CD8-positive, alpha-beta memory T cell (primary cell): ENCODE measurements around the gene RPL7A. TPM values are rescaled to one million over a fixed set of nuclear protein-coding genes. Genes with fewer than 3 reads are reported as not detected.

Source experiments
- CTCF ChIA-PET: fragments of 350-600 bp; sonication (Branson Sonifier 250); formaldehyde crosslinking; loops from one replicate; lab custom pipeline; 2021; ENCODE audit warnings: antibody characterized with exemption; lab: Charles Lee
- POLR2A ChIA-PET: fragments of 350-600 bp; sonication (Branson Sonifier 250); formaldehyde crosslinking; loops from one replicate; lab custom pipeline; 2021; ENCODE audit warnings: antibody characterized with exemption; lab: Charles Lee
- DNase-seq, 5 donors: peaks; one replicate each; pipeline versions ENCODE4 v3.0.0 to v3.0.0-alpha.2; 2020 to 2022; ENCODE audit warnings: mixed read lengths in 1 of 5
- H3K27ac ChIP-seq: one replicate; pipeline ENCODE4 v1.7.0; 2013; ENCODE audit warnings: low read depth, mild to moderate bottlenecking, low read length, moderate library complexity
- H3K27me3 ChIP-seq: 2 replicates; pipeline ENCODE4 v1.7.0; 2013; ENCODE audit warnings: low read length, mild to moderate bottlenecking; ENCODE audit not compliant: insufficient read depth, poor library complexity, severe bottlenecking
- H3K36me3 ChIP-seq: 2 replicates; pipeline ENCODE4 v1.7.0; 2013; ENCODE audit warnings: mild to moderate bottlenecking, low read length, moderate library complexity; ENCODE audit not compliant: insufficient read depth
- H3K4me1 ChIP-seq: 2 replicates; pipeline ENCODE4 v1.7.0; 2013; ENCODE audit warnings: mild to moderate bottlenecking, low read length, moderate library complexity; ENCODE audit not compliant: insufficient read depth
- H3K4me3 ChIP-seq: 2 replicates; pipeline ENCODE4 v1.7.0; 2013; ENCODE audit warnings: mild to moderate bottlenecking, low read length
- H3K9me3 ChIP-seq: 2 replicates; pipeline ENCODE4 v1.7.0; 2013; ENCODE audit warnings: mild to moderate bottlenecking, low read length
- H3K27ac Mint-ChIP-seq, 8 donors: one replicate each; pipeline ENCODE4 v1.8.0; 2020 to 2021; ENCODE audit warnings: mixed read lengths in 8 of 8, mild to moderate bottlenecking in 6 of 8, inconsistent platforms in 3 of 8, moderate library complexity in 3 of 8
- H3K27me3 Mint-ChIP-seq, 2 donors: one replicate each; pipeline ENCODE4 v1.8.0; 2020 to 2021; ENCODE audit warnings: mixed read lengths in 2 of 2, mild to moderate bottlenecking in 1 of 2, moderate library complexity in 1 of 2
- H3K36me3 Mint-ChIP-seq, 3 donors: one replicate each; pipeline ENCODE4 v1.8.0; 2020 to 2021; ENCODE audit warnings: mixed read lengths in 3 of 3, inconsistent platforms in 1 of 3, mild to moderate bottlenecking in 1 of 3
- H3K4me1 Mint-ChIP-seq, 3 donors: one replicate each; pipeline ENCODE4 v1.8.0; 2020 to 2021; ENCODE audit warnings: mixed read lengths in 3 of 3, inconsistent platforms in 1 of 3, mild to moderate bottlenecking in 1 of 3
- H3K4me3 Mint-ChIP-seq, 7 donors: one replicate each; pipeline ENCODE4 v1.8.0; 2020 to 2021; ENCODE audit warnings: mixed read lengths in 7 of 7, mild to moderate bottlenecking in 6 of 7, moderate library complexity in 4 of 7, inconsistent platforms in 2 of 7
- H3K9me3 Mint-ChIP-seq, 5 donors: one replicate each; pipeline ENCODE4 v1.8.0; 2020 to 2022; ENCODE audit warnings: mixed read lengths in 5 of 5, mild to moderate bottlenecking in 3 of 5, moderate library complexity in 2 of 5, inconsistent platforms in 1 of 5
- polyA plus RNA-seq: library from polyadenylated mRNA; unstranded; fragments of 300-500 nt; fragmentation: Illumina TruSeq; gene quantifications from one replicate; pipeline ENCODE4 v1.2.3, GENCODE V29; 2021
- total RNA-seq, 2 experiments: library from RNA; stranded (reverse); gene quantifications; one replicate each; pipeline ENCODE4 v1.2.3, GENCODE V29; 2021

RPL7A gene
- total and polyA plus RNA-seq, 3 experiments from 2014 or later: 1,038 to 3,155 (median 3,139) TPM

DNA sequence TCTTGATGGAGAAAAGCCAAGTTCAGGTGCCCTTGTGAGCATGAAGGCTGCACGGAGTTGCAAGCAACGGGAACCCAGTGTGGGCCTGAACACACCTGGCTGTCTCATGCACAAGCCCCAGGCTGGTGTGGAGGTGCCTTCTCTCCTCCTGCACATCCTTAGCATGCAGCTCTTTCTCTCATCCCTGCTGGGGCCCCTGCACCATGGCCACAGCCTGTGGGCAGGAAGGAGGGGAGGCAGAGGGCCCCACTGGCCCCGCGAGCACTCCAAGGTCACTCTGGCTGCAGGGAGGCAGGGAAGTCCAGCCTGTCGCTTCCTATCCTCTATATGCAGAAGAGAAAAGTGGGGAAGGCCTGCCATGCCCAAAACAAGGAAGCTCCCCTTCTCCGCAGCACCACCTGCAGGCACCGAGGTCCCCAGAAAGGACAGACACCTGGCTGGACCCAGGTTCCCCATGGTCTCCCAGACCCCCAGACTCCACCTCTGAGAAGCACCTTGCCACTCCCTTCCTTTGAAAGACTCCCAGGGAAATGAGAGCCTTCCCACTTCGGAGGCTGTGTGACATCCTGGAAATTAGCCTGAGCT lies 46.8 kb downstream of the RPL7A start:
- Mint-ChIP-seq H3K4me3 (no peak overlapping the region), H3K27me3 (peaks cover 2 to 6% of the 10 kb centered on the region in 2 donors), H3K4me1 (no peaks in the 10 kb centered on the region), H3K9me3 (no peaks in the 10 kb centered on the region), H3K36me3 (no peaks in the 10 kb centered on the region), H3K27ac (no peak overlapping the region)
- POLR2A ChIA-PET: no interaction called here
- no peaks in the 10 kb centered on the region for H3K9me3 ChIP-seq
- no peak overlapping the region for H3K4me3 ChIP-seq
- no peak for DNase-seq
- H3K36me3 ChIP-seq: no peaks in the 10 kb centered on the region
- H3K4me1 ChIP-seq: no peaks in the 10 kb centered on the region
- peaks cover 3% of the 10 kb centered on the region for H3K27me3 ChIP-seq
- CTCF ChIA-PET: no interaction called here
- H3K27ac ChIP-seq: no peak overlapping the region

DNA sequence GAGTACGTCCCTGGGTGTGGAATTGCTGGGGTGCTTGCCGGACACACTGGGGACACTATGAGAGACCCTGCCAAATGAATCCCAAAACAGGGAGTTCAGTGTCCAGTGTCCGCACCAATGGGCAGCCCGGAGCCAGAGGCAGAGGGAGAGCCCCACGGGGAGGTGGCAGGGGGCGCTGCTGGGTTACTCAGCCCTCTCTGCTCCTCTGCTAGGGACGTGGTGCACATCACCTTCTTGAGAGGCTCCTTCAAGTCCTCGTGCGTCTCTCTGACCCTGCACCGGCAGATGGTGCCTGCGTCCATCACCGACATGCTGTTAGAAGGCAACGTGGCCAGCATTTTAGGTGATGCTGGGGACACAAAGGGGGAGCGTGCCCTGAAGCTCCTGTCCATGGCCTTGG lies 48.9 kb downstream of the RPL7A start:
- H3K36me3 ChIP-seq: no peaks in the 10 kb centered on the region
- H3K9me3 ChIP-seq: no peaks in the 10 kb centered on the region
- no peaks in the 10 kb centered on the region for H3K4me1 ChIP-seq
- H3K27me3 ChIP-seq: no peaks in the 10 kb centered on the region
- Mint-ChIP-seq H3K36me3 (no peaks in the 10 kb centered on the region), H3K27me3 (no peaks in the 10 kb centered on the region), H3K27ac (no peak overlapping the region), H3K9me3 (no peaks in the 10 kb centered on the region), H3K4me1 (no peaks in the 10 kb centered on the region), H3K4me3 (peak overlapping the region in 1 of 7 donors; percentile 48)
- POLR2A ChIA-PET: no interaction called here
- no peak for DNase-seq
- no peak overlapping the region for H3K4me3 ChIP-seq
- H3K27ac ChIP-seq: no peak overlapping the region
- CTCF ChIA-PET: interaction anchor here (1.5 kb wide), 1 partner anchor 15 kb away, joined by 3 read pairs; no protein-coding TSS in a partner anchor

DNA sequence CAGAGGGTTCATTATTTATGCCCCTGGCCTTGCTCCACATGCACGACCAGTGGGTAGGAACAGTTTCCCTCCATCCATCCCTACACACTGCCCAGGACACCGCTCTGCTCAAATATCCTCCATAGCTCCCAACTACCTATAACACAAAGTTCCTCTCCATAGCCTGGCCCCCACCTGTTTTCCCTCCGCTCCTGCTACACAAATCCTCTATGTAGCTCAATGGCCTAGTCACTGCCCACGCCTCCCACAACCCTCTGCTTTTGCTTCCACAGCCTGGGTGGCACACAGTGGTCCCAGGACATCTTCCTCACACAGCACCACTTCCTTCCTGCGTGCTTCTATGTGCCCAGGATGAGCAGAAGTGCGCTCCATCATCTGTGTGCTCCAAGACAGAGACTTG lies 49.4 kb downstream of the RPL7A start:
- peak overlapping the region in 1 of 8 donors; percentile 11 for H3K27ac Mint-ChIP-seq
- no peaks in the 10 kb centered on the region for H3K27me3 Mint-ChIP-seq
- Histone ChIP-seq H3K4me1 (no peaks in the 10 kb centered on the region), H3K9me3 (no peaks in the 10 kb centered on the region), H3K27ac (no peak overlapping the region), H3K27me3 (no peaks in the 10 kb centered on the region), H3K4me3 (no peak overlapping the region), H3K36me3 (no peaks in the 10 kb centered on the region)
- POLR2A ChIA-PET: no interaction called here
- DNase-seq: no peak
- no peaks in the 10 kb centered on the region for H3K9me3 Mint-ChIP-seq
- H3K4me1 Mint-ChIP-seq: no peaks in the 10 kb centered on the region
- CTCF ChIA-PET: interaction anchor here (1.5 kb wide), 1 partner anchor 15 kb away, joined by 3 read pairs; no protein-coding TSS in a partner anchor
- no peaks in the 10 kb centered on the region for H3K36me3 Mint-ChIP-seq
- no peak overlapping the region for H3K4me3 Mint-ChIP-seq

DNA sequence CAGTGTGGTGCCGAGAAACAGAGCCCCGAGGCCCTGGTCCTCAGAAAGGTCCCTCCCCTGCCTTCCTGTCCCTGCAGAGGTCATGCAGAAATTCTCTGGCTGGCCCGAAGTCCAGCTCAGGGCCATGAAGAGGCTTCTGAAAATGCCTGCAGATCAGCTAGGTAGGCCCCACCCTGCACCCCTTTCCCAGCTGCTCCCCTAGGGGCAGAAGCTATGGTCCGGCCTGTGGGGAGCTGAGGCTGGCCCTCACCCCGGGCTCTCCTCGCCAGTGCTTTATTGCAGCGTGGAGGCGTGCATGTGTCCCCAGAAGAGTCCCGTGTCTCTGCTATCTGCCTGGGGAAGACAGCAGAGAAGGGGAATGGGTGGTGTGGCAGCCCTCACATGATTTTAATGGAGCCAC lies 49.9 kb downstream of the RPL7A start:
- H3K9me3 ChIP-seq: no peaks in the 10 kb centered on the region
- no peak overlapping the region for H3K27ac ChIP-seq
- H3K27me3 ChIP-seq: no peaks in the 10 kb centered on the region
- no peaks in the 10 kb centered on the region for H3K9me3 Mint-ChIP-seq
- no peaks in the 10 kb centered on the region for H3K4me1 Mint-ChIP-seq
- POLR2A ChIA-PET: no interaction called here
- CTCF ChIA-PET: interaction anchor here (1.3 kb wide), 1 partner anchor 10 kb away, joined by 3 read pairs; no protein-coding TSS in a partner anchor
- H3K27ac Mint-ChIP-seq: no peak overlapping the region
- no peaks in the 10 kb centered on the region for H3K27me3 Mint-ChIP-seq
- H3K4me1 ChIP-seq: no peaks in the 10 kb centered on the region
- DNase-seq: no peak
- no peak overlapping the region for H3K4me3 ChIP-seq
- no peaks in the 10 kb centered on the region for H3K36me3 Mint-ChIP-seq
- H3K36me3 ChIP-seq: no peaks in the 10 kb centered on the region
- H3K4me3 Mint-ChIP-seq: no peak overlapping the region

DNA sequence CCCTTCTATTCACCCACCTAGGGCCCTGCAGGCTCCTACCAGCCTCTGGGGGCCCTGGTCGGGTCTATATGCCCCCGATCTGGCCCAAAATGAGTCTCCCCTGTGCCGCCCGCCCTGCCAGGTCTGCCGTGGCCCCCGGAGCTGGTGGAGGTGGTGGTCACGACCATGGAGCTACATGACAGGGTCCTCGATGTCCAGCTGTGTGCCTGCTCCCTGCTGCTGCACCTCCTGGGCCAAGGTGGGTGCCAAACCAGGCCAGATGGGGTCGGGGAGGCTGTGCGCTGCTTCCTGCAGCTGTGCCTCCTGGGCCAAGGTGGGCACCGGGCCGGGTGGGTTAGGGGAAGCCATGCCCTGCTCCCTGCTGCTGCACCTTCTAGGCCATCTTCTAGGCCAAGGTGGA lies 52.3 kb downstream of the RPL7A start:
- H3K9me3 ChIP-seq: no peaks in the 10 kb centered on the region
- Mint-ChIP-seq H3K27me3 (no peaks in the 10 kb centered on the region), H3K4me3 (no peak overlapping the region), H3K9me3 (no peaks in the 10 kb centered on the region), H3K4me1 (peaks cover 0 to 1% (median 0%) of the 10 kb centered on the region in 3 donors), H3K36me3 (peaks cover 0 to 13% (median under 1%) of the 10 kb centered on the region in 3 donors), H3K27ac (no peak overlapping the region)
- DNase-seq: no peak
- H3K4me3 ChIP-seq: no peak overlapping the region
- H3K27ac ChIP-seq: no peak overlapping the region
- H3K36me3 ChIP-seq: no peaks in the 10 kb centered on the region
- H3K27me3 ChIP-seq: no peaks in the 10 kb centered on the region
- no peaks in the 10 kb centered on the region for H3K4me1 ChIP-seq
- ChIA-PET CTCF (no interaction called here), POLR2A (interaction anchor here (0.6 kb wide), 1 partner anchor 50 kb away, joined by 3 read pairs; no protein-coding TSS in a partner anchor)

Other genes starting within 250 kb of the RPL7A start
- gene RALGDS, start 227.0 kb upstream of the RPL7A start, total RNA-seq: 10 to 100 TPM; 59.1 to 67.8 TPM
- 78.0 TPM for gene RALGDS, start 227.0 kb upstream of the RPL7A start, polyA plus RNA-seq
- 1 to 10 TPM; 1.8 to 2.6 TPM for gene GBGT1, start 184.3 kb upstream of the RPL7A start, total RNA-seq
- not detected for gene GBGT1, start 184.3 kb upstream of the RPL7A start, polyA plus RNA-seq
- gene OBP2B, start 139.0 kb upstream of the RPL7A start, total RNA-seq: not detected
- gene OBP2B, start 139.0 kb upstream of the RPL7A start, polyA plus RNA-seq: not detected
- gene ABO, start 73.0 kb upstream of the RPL7A start, total RNA-seq: not detected
- not detected for gene ABO, start 73.0 kb upstream of the RPL7A start, polyA plus RNA-seq
- gene SURF6, start 12.0 kb upstream of the RPL7A start, total RNA-seq: 10 to 100 TPM; 30.9 to 32.0 TPM
- gene SURF6, start 12.0 kb upstream of the RPL7A start, polyA plus RNA-seq: 15.1 TPM
- 10 to 100 TPM; 43.3 to 46.3 TPM for gene MED22, start 87 bp upstream of the RPL7A start, total RNA-seq
- gene MED22, start 87 bp upstream of the RPL7A start, polyA plus RNA-seq: 19.0 TPM
- 10 to 100 TPM; 35.9 to 37.8 TPM for gene SURF1, start 8.3 kb downstream of the RPL7A start, total RNA-seq
- gene SURF1, start 8.3 kb downstream of the RPL7A start, polyA plus RNA-seq: 110 TPM
- 10 to 100 TPM; 34.9 to 35.2 TPM for gene SURF2, start 8.3 kb downstream of the RPL7A start, total RNA-seq
- 46.6 TPM for gene SURF2, start 8.3 kb downstream of the RPL7A start, polyA plus RNA-seq
- gene SURF4, start 27.8 kb downstream of the RPL7A start, total RNA-seq: 100 to 1,000 TPM; 239 to 250 TPM
- gene SURF4, start 27.8 kb downstream of the RPL7A start, polyA plus RNA-seq: 202 TPM
- gene STKLD1, start 28.1 kb downstream of the RPL7A start, total RNA-seq: under 1 TPM; 0.24 to 0.91 TPM
- gene STKLD1, start 28.1 kb downstream of the RPL7A start, polyA plus RNA-seq: 0.75 TPM
- 10 to 100 TPM; 52.4 to 56.4 TPM for gene REXO4, start 69.8 kb downstream of the RPL7A start, total RNA-seq
- gene REXO4, start 69.8 kb downstream of the RPL7A start, polyA plus RNA-seq: 25.8 TPM
- gene ADAMTS13, start 74.1 kb downstream of the RPL7A start, total RNA-seq: 1 to 10 TPM; 1.0 to 1.1 TPM
- gene ADAMTS13, start 74.1 kb downstream of the RPL7A start, polyA plus RNA-seq: 0.32 TPM
- 1 to 10 TPM; 1.3 to 2.5 TPM for gene CACFD1, start 111.8 kb downstream of the RPL7A start, total RNA-seq
- 2.6 TPM for gene CACFD1, start 111.8 kb downstream of the RPL7A start, polyA plus RNA-seq
- gene SLC2A6, start 130.9 kb downstream of the RPL7A start, total RNA-seq: 10 to 100 TPM; 15.5 to 16.3 TPM
- gene SLC2A6, start 130.9 kb downstream of the RPL7A start, polyA plus RNA-seq: 4.0 TPM
- not detected for gene MYMK, start 176.7 kb downstream of the RPL7A start, total RNA-seq
- not detected for gene MYMK, start 176.7 kb downstream of the RPL7A start, polyA plus RNA-seq
- not detected for gene ADAMTSL2, start 186.5 kb downstream of the RPL7A start, total RNA-seq
- gene ADAMTSL2, start 186.5 kb downstream of the RPL7A start, polyA plus RNA-seq: not detected